Stimulated activated CD4-positive, alpha-beta T cell treated with anti-CD3 and anti-CD28 coated beads, Interleukin-1b, Interleukin-23, amount 100 ng/mL, for 48 hours (primary cell): ENCODE data around the gene UGT2A2.

Source experiments
- DNase-seq: peaks from one replicate; pipeline ENCODE4 v3.0.0-alpha.2; 2020

UGT2A2 gene

DNA sequence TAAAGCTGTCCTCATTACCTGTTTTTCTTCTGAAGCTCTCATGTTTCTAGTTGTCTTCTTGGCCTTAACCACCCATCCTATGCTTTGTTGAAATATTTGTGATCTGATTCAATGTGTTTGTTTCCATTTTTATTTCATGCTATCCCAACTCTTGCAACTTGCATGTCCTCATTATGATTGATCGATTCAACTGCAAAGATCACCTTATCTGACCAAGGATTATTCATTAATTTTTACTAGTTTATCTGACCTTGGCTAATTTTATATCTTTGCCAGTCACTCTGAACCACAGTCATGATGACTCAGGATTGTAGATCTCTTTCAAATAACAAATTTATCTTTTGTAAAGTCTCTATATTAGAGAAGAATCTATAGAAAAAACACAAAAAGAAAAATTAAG is 70.7 kb downstream of the UGT2A2 start:
- no peak for DNase-seq

DNA sequence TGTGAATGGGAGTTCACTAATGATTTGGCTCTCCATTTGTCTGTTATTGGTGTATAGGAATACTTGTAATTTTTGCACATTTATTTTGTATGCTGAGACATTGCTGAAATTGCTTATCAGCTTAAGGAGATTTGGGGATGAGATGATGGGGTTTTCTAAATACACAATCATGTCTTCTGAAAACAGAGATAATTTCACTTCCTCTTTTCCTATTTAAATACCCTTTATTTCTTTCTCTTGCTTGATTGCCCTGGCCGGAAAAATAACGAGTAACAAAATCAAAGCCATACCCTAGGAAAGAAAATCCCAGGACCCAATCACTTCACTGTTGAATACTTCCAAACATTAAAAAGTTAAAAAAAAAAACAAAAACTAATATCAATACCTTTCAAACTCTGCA is 76.0 kb downstream of the UGT2A2 start:
- no peak for DNase-seq

DNA sequence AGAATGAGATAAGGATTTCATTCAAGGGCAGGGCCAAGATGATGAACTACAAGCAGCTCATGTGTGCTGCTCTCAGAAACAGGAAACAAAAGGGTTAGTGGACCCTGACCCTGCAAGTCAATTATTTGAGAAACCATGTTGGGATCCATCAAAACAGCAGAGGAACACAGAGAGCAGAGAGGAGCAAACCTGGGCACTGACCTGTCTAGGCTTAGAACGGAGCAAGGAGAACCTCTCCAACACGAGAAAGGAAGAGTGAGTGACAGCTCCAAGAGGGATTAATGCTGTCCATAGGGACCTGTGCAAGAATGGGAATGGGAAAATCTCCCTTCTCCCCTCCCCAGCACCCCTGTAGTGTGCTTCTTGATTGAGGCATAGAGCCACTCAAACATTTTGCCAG is 89.8 kb downstream of the UGT2A2 start:
- DNase-seq, result no peak

DNA sequence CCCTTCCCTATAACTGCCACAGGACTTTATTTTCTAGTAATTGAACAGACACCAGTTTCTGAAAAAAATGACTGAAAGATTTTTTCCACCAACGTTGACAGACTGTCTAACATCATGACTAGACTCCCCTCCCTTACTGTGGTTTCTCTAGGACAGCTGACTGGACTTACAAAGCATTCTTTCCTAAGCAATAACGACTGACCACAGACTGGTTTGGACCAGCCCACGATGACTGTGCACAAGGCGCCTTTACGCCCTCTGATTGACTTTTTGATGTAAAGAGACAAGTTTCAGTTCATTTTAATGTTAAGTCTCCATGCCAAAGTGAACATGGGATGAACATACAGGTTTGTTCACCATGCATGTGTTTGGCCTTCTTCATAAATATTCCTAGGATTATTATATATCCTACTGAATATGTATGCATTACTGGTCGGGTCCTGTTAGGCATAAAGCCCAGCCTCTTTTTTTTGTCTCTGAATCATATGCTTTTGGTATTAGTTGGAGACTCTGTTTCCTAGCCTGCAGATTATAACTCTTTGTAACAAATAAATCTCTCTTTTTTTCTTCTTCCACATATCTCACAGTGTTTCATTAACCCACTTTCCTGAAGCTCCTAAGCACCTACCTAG is 93.2 kb downstream of the UGT2A2 start:
- DNase-seq, result no peak
